Measurements from ENCODE around the gene CLIP2.

CLIP2 gene

GRCh38 chr7:74443543-74444247, 154.5 kb downstream of the CLIP2 start:
- ATAC-seq, result no peak
- no peak for TF ChIP-seq SNAI2 (CRISPR knock-in tag; IDR thresholded peaks at IDR 0.05)
- TF ChIP-seq ISL1 (CRISPR knock-in tag; IDR thresholded peaks at IDR 0.05), result no peak
- TF ChIP-seq ESRRG (CRISPR knock-in tag; IDR thresholded peaks at IDR 0.05), result no peak
- no peak for TF ChIP-seq TSHZ2 (CRISPR knock-in tag; IDR thresholded peaks at IDR 0.05)
- TF ChIP-seq OSR1 (CRISPR knock-in tag; IDR thresholded peaks at IDR 0.05), result no peak

- TF ChIP-seq ARNTL (CRISPR knock-in tag; IDR thresholded peaks at IDR 0.05; ENCODE audit: borderline replicate concordance, low read depth) (no peak), SNAI2 (CRISPR knock-in tag; IDR thresholded peaks at IDR 0.05) (no peak), ZC3H10 (CRISPR knock-in tag; IDR thresholded peaks at IDR 0.05) (no peak), CSDC2 (CRISPR knock-in tag; IDR thresholded peaks at IDR 0.05) (no peak), ZNF8 (CRISPR knock-in tag; IDR thresholded peaks at IDR 0.05) (no peak), TSHZ2 (CRISPR knock-in tag; IDR thresholded peaks at IDR 0.05) (no peak)
- no peak for ATAC-seq
Observed at GRCh38 chr7:74449144-74449543, 159.9 kb downstream of the CLIP2 start.

GRCh38 chr7:74449809-74450397, 160.7 kb downstream of the CLIP2 start:
- TF ChIP-seq CREB5 (CRISPR knock-in tag; IDR thresholded peaks at IDR 0.05; ENCODE audit: low read depth) (no peak), ZFP30 (CRISPR knock-in tag; IDR thresholded peaks at IDR 0.05) (0 out of 2 replicates have a peak, but pooled peaks have one; percentile 10)
- peak; percentile 68 for ATAC-seq

GRCh38 chr7:74452748-74453321, 163.6 kb downstream of the CLIP2 start:
- TF ChIP-seq ESRRG (CRISPR knock-in tag; IDR thresholded peaks at IDR 0.05), result no peak
- peak; percentile 68; the same call in 1 of the 2 replicates for TF ChIP-seq ZFP3 (CRISPR knock-in tag; IDR thresholded peaks at IDR 0.05)
- TF ChIP-seq ZC3H10 (CRISPR knock-in tag; IDR thresholded peaks at IDR 0.05), result no peak
- peak; percentile 43 for TF ChIP-seq ISL1 (CRISPR knock-in tag; IDR thresholded peaks at IDR 0.05)
- TF ChIP-seq TOX (CRISPR knock-in tag; IDR thresholded peaks at IDR 0.05; ENCODE audit: borderline replicate concordance), result no peak
- no peak for TF ChIP-seq GLIS3 (CRISPR knock-in tag; IDR thresholded peaks at IDR 0.05)
- TF ChIP-seq PPARA (CRISPR knock-in tag; IDR thresholded peaks at IDR 0.05; ENCODE audit: borderline replicate concordance), result no peak
- no peak for TF ChIP-seq CSRNP3 (CRISPR knock-in tag; IDR thresholded peaks at IDR 0.05)
- peak; percentile 30; the same call in 1 of the 2 replicates for TF ChIP-seq RARB (CRISPR knock-in tag; IDR thresholded peaks at IDR 0.05)
- no peak for TF ChIP-seq ZNF565 (CRISPR knock-in tag; conservative IDR thresholded peaks at IDR 0.05; ENCODE audit: low read depth)
- TF ChIP-seq ZNF70 (CRISPR knock-in tag; IDR thresholded peaks at IDR 0.05), result peak; percentile 45; the same call in 1 of the 2 replicates
- TF ChIP-seq CSDC2 (CRISPR knock-in tag; IDR thresholded peaks at IDR 0.05), result peak; percentile 83
- TF ChIP-seq SNAI2 (CRISPR knock-in tag; IDR thresholded peaks at IDR 0.05), result peak; percentile 63; the same call in 1 of the 2 replicates
- no peak; the same call in 1 of the 2 replicates for TF ChIP-seq BACH2 (CRISPR knock-in tag; IDR thresholded peaks at IDR 0.05; ENCODE audit: borderline replicate concordance)
- TF ChIP-seq OSR1 (CRISPR knock-in tag; IDR thresholded peaks at IDR 0.05), result no peak
- peak; percentile 63; the same call in 1 of the 2 replicates for TF ChIP-seq TSHZ2 (CRISPR knock-in tag; IDR thresholded peaks at IDR 0.05)
- peak; percentile 42 for ATAC-seq

All from SK-N-SH treated with all-trans-retinoic acid at 6 μM for 48 hours (cell line).